Left ventricle myocardium inferior (tissue), 1 donor: ENCODE results near the gene UQCC2. TPM values are rescaled to one million over a fixed set of nuclear protein-coding genes. Genes with fewer than 3 reads are reported as not detected.

Experiments used
- DNase-seq: peaks from one replicate; pipeline ENCODE4 v3.0.0-alpha.2; 2020
- H3K27ac ChIP-seq: fragments of 200-600 bp; replicated peaks from 2 replicates; pipeline ENCODE4 v1.8.0; 2021
- H3K27me3 ChIP-seq: fragments of 200-600 bp; 2 replicates; pipeline ENCODE4 v1.8.0; 2021; ENCODE audit warnings: low read depth
- H3K36me3 ChIP-seq: fragments of 200-600 bp; 2 replicates; pipeline ENCODE4 v1.8.0; 2021
- H3K4me1 ChIP-seq: fragments of 200-600 bp; 2 replicates; pipeline ENCODE4 v1.8.0; 2021
- H3K4me3 ChIP-seq: fragments of 200-600 bp; 2 replicates; pipeline ENCODE4 v1.8.0; 2021; ENCODE audit warnings: mild to moderate bottlenecking, moderate library complexity
- H3K9me3 ChIP-seq: fragments of 200-600 bp; replicated peaks from 2 replicates; pipeline ENCODE4 v1.8.0; 2021
- intact Hi-C: fragments of 100-400 bp; cut with micrococcal nuclease; formaldehyde crosslinking; loops from one replicate; pipeline ENCODE4 v1.11.0; 2022
- total RNA-seq: library from RNA; stranded (reverse); fragmentation: NEBNext Ultra II Directional; extraction: Animal tissue kit (Norgen Biotek cat#: 25700); gene quantifications from one replicate; pipeline ENCODE4 v1.2.1, GENCODE V29; 2021
- TF ChIP-seq, protein P1 (sequence below): fragments of 200-600 bp; IDR thresholded peaks from 2 replicates; pipeline ENCODE4 v1.8.0; 2021; ENCODE audit warnings: antibody characterized with exemption, mild to moderate bottlenecking, borderline replicate concordance
- donor health status: DM: no; HTN: yes; CAD: no; lungs with severe emphysema.

The UQCC2 gene
- total RNA-seq, 1 donor from 2014 or later = 199 TPM

DNA sequence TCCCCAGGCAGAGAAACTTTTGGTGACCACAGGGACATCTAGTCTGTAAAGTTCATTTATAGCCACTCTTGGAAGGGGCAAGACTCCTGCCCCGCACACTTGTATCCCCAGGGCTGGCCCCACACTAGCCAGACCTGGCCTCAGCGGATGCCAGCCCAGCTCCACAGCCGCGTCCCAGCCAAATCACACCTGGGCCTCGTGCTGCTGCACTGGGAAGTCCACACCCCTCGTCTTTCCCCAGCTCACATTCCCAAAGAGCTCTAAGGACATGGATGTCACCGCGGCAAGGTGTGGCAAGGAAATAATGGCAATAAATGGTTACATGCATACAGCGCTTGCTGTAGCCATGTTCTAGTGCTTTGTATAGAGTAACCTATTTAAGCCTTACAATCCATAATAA is 26.7 kb upstream of the UQCC2 start:
- peaks cover 34% of the 10 kb centered on the region for H3K36me3 ChIP-seq
- no peak for DNase-seq

DNA sequence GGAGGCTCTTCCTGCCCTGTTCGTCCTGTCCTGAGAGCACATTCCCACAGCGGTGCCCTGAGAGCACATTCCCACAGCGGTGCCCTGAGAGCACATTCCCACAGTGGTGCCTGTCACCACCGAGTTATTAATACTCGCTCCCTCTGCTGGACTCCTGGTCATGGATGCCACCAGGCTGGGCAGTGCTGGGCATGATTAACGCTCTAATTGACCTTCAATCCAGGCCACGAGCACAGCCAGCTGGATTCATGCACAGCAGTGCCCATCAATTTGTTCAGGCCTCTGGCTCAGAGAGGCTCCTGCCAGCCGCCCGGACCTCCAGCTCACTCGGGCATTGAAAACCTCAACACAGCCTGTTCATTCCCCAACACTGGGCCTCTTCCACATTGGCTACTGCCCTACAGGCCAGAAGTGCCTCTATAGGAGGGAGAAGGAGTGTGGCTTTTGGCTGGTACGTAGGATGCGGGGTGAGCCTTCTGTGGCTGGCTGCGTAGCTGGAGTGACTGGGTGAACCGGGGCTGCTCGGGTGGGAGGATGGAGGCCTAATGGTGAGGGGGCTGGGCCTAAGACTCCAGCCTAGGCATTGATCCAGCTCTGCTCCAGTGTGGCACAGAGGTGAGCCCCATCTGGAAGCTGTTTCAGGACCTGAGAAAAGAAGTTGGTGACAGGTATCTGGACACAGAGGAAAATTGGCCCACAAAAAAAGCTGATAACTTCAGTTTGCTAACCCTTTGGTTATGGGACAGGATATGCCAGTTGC is 25.9 kb upstream of the UQCC2 start:
- Histone ChIP-seq H3K36me3 (peaks cover 38% of the 10 kb centered on the region), H3K4me1 (peaks cover 96% of the 10 kb centered on the region), H3K27me3 (no peaks in the 10 kb centered on the region), H3K9me3 (no peaks in the 10 kb centered on the region), H3K4me3 (peak overlapping the region; percentile 29), H3K27ac (peak overlapping the region; percentile 87)
- TF ChIP-seq, protein P1, sequence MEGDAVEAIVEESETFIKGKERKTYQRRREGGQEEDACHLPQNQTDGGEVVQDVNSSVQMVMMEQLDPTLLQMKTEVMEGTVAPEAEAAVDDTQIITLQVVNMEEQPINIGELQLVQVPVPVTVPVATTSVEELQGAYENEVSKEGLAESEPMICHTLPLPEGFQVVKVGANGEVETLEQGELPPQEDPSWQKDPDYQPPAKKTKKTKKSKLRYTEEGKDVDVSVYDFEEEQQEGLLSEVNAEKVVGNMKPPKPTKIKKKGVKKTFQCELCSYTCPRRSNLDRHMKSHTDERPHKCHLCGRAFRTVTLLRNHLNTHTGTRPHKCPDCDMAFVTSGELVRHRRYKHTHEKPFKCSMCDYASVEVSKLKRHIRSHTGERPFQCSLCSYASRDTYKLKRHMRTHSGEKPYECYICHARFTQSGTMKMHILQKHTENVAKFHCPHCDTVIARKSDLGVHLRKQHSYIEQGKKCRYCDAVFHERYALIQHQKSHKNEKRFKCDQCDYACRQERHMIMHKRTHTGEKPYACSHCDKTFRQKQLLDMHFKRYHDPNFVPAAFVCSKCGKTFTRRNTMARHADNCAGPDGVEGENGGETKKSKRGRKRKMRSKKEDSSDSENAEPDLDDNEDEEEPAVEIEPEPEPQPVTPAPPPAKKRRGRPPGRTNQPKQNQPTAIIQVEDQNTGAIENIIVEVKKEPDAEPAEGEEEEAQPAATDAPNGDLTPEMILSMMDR = no peak
- peak; percentile 59 for DNase-seq
- intact Hi-C loops = no loop called here

More for the DNA sequence above, 26.7 kb upstream of the UQCC2 start:
- TF ChIP-seq, protein P1 = no peak
- Histone ChIP-seq H3K9me3 (no peaks in the 10 kb centered on the region), H3K27ac (peak overlapping the region; percentile 87), H3K4me1 (peaks cover 96% of the 10 kb centered on the region), H3K4me3 (peak overlapping the region; percentile 29), H3K27me3 (no peaks in the 10 kb centered on the region)
- intact Hi-C loops = no loop called here

DNA sequence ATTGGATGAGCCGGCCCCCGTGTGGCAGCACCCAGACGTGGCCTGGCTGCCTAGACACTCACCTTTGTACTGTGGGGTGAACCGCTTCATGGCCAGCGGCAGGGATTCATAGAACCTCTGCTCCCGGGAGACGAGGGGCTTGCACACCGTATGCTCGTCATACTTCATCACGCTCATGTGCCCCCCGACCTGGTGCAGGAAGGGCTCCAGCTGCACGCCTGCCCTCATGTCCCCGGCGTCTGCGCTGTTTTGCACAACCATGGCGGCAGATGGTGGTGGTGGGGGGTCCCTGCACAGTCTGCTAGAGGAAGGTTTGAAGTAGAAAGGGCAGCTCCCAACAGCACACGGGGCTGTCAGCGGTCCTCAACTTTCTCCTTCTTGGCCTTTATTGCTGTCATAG is 23.7 kb upstream of the UQCC2 start:
- TF ChIP-seq, protein P1 = no peak
- DNase-seq = no peak
- H3K27ac ChIP-seq = peak overlapping the region; percentile 87
- H3K36me3 ChIP-seq = peaks cover 40% of the 10 kb centered on the region
- no peaks in the 10 kb centered on the region for H3K27me3 ChIP-seq
- H3K4me1 ChIP-seq = peaks cover 98% of the 10 kb centered on the region
- no peak overlapping the region for H3K4me3 ChIP-seq
- intact Hi-C loops = no loop called here
- no peaks in the 10 kb centered on the region for H3K9me3 ChIP-seq

DNA sequence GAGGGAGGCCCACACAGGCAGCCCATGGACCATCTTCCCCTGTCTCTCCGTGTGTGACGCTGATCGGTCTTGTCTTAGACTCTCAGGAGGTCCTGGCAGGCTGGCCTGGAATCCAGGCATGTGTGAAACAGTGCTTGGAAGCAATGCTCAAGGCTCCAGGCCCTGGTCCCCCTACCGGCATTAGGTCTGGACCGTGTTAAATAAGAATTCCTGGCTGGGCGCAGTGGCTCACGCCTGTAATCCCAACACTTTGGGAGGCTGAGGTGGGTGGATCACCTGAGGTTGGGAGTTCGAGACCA is 22.2 kb upstream of the UQCC2 start:
- Histone ChIP-seq H3K4me3 (no peak overlapping the region), H3K27me3 (no peaks in the 10 kb centered on the region), H3K36me3 (peaks cover 37% of the 10 kb centered on the region), H3K9me3 (no peaks in the 10 kb centered on the region), H3K4me1 (peaks cover 98% of the 10 kb centered on the region), H3K27ac (peak overlapping the region; percentile 87)
- intact Hi-C loops = no loop called here
- DNase-seq = no peak
- TF ChIP-seq, protein P1 = no peak

DNA sequence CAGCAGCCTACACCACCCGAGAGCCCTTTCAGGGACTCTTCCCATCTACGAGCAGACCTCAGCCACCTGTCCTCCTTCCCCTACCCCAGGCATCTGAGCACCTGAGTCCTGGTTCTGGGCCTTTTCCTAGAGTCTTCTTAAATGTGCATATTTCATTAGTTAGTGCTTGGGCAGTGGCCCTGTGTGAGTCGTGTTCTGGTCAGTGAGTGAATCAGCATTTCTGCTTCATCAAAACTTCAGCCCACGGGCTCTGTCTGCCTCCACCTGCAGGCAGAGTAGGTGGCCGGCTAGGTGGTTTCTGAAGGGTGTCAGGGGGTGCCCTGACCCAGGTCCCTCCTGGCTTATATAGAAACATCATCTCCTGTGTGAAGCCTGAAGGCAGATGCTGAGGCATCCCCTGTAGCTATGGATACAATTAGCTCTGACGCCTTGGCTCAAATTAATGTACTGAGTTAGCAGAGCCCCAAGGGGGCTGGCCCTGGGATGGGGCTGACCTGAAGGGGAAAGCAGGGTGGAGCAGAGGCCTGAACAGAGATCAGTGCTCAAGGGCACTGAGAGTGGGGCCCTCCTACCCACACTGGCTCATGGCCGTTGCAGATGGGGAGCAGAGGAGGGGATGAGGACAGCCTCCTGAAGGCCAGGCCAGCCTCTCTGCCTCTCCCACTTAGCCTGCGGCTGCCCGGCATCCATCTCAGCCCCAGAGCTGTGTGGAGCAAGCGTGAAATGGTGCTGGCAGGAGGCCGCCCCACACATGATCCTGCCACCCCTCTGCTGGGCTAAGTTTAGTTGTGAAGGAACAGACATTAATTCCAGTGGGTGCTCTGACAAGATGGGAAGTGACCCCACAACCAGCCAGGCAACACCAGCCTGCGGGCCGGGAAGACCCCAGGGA is 21.6 kb upstream of the UQCC2 start:
- Histone ChIP-seq H3K36me3 (peaks cover 34% of the 10 kb centered on the region), H3K9me3 (no peaks in the 10 kb centered on the region), H3K4me3 (no peak overlapping the region), H3K27me3 (no peaks in the 10 kb centered on the region), H3K4me1 (peaks cover 98% of the 10 kb centered on the region), H3K27ac (peak overlapping the region; percentile 87)
- TF ChIP-seq, protein P1 = no peak
- DNase-seq = no peak
- intact Hi-C loops = no loop called here
